ENCODE data around the gene ANKS1A.

ANKS1A gene

DNA sequence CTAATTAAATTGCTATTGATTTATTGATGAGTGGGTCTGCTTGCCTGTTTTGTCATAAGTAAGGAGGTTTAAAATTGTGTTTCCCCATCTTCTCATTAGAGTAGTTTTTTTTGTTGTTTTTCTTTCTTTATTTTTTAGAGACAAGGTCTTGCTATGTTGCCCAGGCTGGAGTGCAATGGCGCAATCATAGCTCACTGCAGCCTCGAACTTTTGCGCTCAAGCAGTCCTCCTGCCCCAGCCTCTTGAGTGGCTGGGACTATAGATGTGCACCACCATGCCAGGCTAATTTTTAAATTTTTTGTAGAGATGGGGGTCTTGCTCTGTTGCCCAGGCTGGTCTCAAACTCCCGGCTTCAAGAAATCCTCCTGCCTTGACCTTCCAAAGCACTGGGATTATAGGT is 31.0 kb downstream of the ANKS1A start:
- no peak for DNase-seq (ENCODE audit: extremely low read depth, low read depth)
- TF ChIP-seq, protein P1, sequence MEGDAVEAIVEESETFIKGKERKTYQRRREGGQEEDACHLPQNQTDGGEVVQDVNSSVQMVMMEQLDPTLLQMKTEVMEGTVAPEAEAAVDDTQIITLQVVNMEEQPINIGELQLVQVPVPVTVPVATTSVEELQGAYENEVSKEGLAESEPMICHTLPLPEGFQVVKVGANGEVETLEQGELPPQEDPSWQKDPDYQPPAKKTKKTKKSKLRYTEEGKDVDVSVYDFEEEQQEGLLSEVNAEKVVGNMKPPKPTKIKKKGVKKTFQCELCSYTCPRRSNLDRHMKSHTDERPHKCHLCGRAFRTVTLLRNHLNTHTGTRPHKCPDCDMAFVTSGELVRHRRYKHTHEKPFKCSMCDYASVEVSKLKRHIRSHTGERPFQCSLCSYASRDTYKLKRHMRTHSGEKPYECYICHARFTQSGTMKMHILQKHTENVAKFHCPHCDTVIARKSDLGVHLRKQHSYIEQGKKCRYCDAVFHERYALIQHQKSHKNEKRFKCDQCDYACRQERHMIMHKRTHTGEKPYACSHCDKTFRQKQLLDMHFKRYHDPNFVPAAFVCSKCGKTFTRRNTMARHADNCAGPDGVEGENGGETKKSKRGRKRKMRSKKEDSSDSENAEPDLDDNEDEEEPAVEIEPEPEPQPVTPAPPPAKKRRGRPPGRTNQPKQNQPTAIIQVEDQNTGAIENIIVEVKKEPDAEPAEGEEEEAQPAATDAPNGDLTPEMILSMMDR (IDR thresholded peaks at IDR 0.05; ENCODE audit: low read depth, low read length) = no peak

DNA sequence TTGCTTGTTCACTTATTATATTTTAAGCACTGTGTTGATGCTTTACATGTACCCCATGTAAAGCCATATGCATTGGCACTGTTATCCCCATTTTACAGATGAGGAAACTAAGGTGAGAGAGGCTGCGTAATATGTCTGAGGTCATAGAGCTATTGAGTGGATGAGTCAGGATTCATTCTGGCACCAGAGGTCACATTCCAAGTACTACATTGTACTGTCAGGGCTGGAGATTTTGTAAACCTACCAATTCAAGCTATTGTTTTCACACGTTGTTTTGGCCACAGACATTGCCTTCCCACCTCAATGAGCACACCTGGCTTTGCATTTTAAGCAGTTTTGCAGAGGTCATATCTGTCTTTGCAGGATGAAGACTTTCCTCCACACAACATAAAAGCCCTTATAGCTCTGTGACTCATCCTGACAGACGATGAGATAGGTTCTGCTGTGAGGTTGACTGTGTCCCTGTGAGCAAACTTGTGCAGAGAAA is 33.2 kb downstream of the ANKS1A start:
- no peak for DNase-seq (ENCODE audit: extremely low read depth, low read depth)
- TF ChIP-seq, protein P1 (IDR thresholded peaks at IDR 0.05; ENCODE audit: low read depth, low read length) = no peak

DNA sequence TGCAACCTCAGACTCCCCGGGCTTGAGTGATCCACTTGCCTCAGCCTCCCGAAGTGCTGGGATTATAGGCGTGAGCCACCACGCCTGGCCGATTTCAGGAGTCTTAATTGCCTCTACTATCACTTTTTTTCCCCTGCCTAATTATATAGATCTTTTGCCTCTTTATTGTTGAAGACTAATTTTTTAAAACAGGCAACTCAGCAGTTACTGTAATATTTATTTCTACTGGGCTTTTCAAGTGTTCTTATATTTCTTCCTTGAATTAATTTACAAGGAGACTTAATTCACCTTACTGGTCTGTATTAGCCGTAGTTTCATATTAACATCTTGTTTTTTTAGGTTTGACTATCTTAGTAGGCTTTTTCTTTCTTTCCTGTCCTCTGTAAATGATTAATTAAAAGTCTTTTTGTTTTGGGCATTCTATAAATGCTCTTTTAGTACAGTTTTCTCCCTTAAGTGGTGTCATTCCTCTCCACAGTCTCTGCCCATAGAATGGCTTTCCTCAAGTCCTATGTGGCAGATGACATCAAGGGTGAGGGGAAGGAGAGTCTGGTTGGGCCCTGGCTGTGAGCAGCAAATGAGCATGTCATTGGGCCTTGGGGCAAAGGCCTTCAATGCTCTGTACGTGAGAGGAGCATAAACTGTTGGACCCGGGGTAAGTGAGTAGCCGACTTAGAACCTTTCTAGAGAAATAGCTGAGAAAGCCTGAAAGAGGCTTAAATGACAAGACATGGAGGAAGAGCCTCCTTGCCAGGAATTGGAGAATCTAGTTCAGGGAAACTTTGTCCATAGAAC is 36.0 kb downstream of the ANKS1A start:
- TF ChIP-seq, protein P1 (IDR thresholded peaks at IDR 0.05; ENCODE audit: low read depth, low read length) = no peak
- no peak for DNase-seq (ENCODE audit: extremely low read depth, low read depth)

DNA sequence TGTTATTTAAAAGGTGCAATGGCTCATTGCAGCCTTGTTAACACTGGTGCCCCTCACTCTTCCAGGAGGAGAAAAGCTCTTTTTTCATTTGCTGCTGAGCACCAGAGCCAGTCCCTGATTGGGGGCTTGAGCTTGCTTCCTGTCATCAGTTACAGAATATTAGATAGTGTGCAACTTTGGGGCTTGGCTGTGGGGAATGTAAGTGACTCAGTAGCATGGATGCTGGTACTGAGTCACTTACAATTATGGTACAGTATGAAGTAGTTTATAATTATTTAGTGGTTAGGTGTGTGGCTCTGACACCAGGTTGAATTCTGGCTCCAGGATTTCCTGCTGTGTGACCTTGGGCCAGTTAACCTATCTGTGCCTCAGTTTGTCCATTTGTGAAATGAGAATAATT is 37.6 kb downstream of the ANKS1A start:
- TF ChIP-seq, protein P1 (IDR thresholded peaks at IDR 0.05; ENCODE audit: low read depth, low read length) = no peak
- DNase-seq (ENCODE audit: extremely low read depth, low read depth) = no peak

DNA sequence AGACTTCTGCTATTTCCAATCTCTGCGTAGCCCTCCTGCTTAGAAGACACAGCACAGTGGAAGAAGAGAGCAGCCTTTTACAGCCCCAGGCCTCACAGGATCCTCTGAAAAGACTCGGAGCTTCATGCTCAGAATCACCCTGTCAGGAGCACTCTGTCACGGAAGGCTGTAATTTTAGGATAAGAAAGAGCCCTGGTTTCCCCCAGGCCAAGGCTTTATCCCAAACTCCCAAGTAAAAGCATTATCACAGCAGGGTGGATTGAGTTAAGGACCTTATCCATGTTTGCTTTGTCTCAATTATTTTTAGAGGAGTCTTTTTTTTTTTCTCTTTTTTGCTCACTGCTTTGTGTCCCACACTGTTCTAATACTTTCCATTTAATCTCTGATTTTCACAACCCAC is 39.2 kb downstream of the ANKS1A start:
- TF ChIP-seq, protein P1 (IDR thresholded peaks at IDR 0.05; ENCODE audit: low read depth, low read length) = no peak
- no peak for DNase-seq (ENCODE audit: extremely low read depth, low read depth)

DNA sequence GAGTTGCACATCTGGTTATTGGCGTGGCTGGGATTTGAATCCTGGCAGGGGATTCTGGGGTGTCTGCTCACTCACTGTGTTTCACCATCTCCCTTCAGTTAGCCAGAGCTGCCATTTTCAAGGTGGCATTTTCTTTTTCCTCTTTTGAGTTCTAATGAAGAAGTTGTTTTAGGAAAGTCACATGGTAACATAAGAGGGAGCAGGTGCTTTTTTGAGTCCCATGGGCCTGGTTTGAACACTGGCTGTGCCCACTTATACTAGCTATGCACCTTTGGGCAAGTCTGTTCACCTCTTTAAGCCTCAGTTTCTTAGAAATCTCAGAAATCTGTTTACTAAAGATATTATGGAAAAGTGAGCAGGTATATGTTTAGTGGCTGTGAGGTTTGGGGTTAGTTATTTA is 39.6 kb downstream of the ANKS1A start:
- no peak for DNase-seq (ENCODE audit: extremely low read depth, low read depth)
- TF ChIP-seq, protein P1 (IDR thresholded peaks at IDR 0.05; ENCODE audit: low read depth, low read length) = no peak

DNA sequence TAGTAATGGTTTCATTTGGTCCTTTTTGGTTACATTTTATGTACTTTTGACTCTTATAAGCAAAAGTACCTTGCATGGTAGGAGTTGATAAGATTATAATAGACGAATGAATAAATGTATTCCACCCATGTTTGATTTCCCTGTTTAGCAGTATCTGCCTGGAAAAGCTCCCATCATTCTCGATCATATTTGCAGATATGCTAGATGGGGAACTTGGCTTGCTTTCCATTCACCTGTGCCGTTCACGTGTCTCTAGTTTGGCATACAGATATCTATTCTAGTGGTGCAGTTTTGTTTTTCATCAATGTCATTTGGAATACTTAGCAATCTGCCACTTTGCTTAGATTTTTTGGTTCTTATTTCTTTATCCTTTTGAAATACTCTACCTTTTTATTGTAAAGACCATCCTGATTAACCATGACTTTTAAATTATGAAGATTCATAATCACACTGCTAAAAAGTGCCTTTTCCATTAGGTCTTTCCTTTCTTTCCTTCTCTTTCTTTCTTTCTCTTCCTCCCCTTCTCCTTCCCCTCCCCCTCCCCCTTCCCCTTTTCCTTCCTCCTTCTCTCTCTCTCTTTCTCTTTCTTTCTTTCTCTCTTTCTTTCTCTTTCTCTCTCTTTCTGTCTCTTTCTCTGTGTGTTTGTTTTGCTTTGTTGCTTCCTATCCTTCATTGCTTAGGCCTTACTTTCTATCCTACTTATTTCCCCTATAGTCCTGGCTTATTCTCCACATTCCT is 40.4 kb downstream of the ANKS1A start:
- TF ChIP-seq, protein P1 (IDR thresholded peaks at IDR 0.05; ENCODE audit: low read depth, low read length) = no peak
- DNase-seq (ENCODE audit: extremely low read depth, low read depth) = no peak

All from AG09319 (cell line).